GM04504 (cell line): ENCODE measurements around the gene CCT5.
"Not testable (repeated sequence)": the region's sequence is repeated elsewhere in the genome, so short reads cannot be mapped to it uniquely, and the experiment has no call there.

Experiments used
- DNase-seq: peaks from one replicate; pipeline ENCODE4 v3.0.0-alpha.2; 2012; ENCODE audit warnings: low read depth

Gene CCT5

DNA sequence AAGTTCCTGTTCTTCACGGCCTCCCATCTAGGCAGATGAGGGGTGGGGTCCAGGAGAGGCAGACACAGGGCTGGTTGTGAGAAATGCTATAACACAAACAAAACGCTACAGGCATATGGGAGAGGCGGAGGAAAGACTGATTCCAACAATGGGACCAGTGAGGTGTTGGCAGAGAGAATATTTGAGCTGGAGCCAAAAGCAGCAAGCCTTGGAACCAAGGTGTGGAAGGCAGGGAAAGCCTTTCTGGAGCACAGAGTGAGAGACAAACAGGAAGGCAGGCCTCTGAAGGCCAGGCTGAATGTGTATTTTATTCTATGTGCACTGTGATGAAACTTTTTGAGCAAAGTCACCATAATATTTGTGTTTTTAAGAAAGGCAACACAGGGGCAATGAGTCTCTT is 3.3 kb upstream of the CCT5 start:
- DNase-seq = no peak

DNA sequence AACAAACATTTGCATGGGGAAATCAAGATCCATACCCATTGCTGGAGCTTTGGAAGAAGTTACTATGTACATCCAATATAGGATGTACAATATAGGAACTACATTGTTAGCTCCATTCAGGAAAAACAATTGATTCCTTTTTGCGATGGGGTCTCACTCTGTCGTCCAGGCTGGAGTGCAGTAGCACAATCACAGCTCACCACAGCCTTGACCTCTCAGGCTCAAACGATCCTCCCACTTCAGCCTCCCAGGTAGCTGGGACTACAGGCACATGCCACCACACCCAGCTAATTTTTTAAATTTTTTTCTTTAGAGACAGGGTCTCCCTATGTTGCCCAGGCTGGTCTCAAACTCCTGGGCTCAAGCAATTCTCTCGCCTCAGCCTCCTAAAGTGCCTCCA is 2.9 kb upstream of the CCT5 start:
- not testable (repeated sequence) for DNase-seq

DNA sequence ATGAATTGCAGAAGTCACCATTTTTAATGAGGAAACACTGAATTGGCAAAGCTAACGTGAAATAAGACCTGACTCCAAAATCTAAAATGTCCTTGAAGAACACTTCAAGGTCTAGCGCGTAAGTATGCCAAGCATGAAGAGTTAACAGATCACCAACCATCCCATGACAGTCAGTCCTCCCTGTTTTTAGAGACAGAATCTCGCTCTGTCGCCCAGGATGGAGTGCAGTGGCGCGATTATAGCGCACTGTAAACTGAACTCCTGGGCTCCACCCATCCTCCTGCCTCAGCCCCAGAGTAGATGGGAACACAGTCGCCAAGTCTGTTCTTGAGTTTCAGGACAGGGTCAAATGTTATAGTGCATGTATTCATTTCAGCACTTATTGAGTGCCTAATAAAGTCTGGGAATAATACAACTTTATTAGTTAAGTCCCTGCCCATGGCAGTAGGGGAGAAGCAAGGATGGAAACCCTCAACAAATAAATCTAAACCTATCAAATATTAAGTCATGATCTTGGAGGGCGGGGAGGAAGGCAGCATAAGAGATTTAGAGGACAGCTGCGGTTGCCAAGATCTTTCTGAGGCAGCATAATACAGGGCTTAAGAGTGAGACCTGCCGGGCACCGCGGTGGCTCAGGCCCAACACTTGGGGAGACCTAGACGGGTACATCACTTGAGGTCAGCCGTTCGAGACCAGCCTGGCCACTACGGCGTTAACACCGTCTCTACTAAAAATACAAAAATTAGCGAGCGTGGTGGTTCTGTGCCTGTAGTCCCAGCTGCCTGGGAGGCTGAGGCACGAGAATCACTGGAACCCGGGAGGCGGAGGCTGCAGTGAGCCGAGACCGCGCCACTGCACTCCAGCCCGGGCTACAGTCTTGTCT is 1.5 kb upstream of the CCT5 start:
- no peak for DNase-seq

DNA sequence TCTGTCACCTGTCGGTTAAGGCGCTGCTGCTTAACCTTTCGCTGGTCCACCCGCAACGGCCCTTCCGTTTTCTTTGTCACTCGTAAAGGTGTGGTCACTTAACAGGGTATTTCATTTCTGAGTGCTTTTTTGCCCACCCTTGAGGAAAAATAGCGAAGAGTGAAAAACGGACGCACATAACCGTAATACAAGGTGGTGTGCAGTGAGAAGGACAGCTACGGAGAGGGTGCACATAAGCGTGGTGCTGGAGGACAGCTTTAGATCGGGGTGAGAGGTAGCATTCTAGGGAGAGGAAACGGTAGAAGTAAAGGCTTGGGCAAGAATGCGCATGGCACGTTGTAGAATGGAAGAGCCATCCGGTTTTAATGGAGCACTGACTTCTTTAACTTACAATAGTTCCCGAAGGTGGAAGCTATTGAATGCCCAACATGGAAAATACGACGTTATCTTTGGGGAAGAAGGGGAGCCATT is 761 bp downstream of the CCT5 start:
- DNase-seq = no peak

DNA sequence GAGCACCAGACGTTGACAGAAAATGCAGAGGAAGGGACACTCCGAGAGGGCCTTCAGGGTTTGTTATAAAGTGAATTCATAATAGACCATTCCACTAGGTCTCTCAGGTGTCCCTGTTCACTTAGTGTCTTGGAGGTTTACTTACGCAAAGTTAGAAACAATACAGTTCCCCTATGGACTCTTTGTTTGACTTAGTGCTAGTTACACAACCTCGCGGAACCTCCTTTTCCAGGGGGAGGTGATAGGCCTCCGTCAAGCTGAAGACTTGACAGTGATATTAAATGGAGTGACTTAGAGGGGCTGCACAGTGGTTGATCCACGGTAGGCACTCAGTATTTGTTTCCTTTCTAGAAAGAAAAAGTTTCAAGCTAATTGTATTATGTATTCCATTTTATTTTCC is 1.3 kb downstream of the CCT5 start:
- no peak for DNase-seq

DNA sequence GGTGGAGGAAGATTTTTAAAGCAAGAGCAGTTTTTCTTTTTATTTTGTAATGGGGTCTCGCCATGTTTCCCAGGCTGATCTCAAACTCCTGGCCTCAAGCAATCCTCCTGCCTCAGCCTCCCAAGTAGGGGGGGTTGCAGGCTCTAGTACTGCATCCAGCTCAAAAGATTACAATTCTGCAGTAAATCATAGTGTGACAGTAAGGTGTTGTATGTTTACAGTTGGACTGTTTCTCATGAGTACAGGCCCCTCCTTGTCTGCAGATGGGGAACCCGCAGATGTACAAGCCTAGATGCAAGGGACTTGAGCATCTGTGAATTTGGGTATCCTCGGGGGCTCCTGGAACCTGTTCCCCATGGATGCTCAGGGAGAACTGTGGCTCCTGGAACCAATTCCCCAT is 3.3 kb downstream of the CCT5 start:
- DNase-seq = no peak

DNA sequence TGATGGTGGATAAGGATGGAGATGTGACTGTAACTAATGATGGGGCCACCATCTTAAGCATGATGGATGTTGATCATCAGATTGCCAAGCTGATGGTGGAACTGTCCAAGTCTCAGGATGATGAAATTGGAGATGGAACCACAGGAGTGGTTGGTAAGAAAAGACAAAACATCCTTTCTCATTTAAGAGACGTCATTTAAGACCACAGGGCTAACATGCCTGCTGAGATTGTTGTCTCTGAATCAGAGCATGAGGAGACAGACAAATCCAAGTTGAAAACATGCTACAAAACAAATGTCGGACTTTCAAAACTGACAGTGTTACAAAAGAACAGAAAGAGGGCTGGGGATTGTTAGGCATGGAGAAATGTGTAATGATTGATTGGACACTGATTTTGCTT is 4.6 kb downstream of the CCT5 start:
- no peak for DNase-seq

DNA sequence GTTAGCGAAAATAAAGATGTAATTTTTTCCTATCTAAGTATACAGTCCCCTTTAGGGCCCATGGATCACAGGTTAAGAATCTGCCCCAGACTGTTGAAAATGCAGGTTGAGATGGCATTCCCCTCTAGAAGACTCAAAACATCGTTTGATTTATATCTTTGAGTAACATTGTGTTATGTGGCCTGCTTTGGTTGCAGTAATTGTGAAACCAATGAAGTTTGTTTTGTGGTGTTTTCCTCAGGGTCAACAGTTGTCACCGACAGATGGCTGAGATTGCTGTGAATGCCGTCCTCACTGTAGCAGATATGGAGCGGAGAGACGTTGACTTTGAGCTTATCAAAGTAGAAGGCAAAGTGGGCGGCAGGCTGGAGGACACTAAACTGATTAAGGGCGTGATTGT is 7.8 kb downstream of the CCT5 start:
- no peak for DNase-seq

DNA sequence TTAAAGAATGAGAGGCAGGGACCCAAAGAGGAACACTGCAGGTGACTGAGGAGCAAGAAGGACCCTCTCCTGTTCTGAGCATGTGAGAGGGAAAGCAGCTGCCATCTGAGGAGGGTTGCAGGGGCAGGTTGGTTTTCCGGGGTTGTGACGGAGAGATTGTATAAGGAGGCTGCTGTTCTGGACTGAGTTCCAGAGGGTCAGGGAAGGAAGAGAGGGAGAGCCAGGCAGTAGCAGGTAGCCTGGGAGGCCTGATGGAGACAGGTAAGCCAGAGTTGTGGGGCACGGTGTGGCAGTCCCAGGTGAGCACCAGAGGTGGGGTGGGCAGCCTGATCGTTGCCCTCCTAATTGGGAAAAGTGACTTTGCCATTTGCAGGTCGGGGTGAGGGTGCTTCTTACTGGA is 9.8 kb downstream of the CCT5 start:
- DNase-seq = no peak

DNA sequence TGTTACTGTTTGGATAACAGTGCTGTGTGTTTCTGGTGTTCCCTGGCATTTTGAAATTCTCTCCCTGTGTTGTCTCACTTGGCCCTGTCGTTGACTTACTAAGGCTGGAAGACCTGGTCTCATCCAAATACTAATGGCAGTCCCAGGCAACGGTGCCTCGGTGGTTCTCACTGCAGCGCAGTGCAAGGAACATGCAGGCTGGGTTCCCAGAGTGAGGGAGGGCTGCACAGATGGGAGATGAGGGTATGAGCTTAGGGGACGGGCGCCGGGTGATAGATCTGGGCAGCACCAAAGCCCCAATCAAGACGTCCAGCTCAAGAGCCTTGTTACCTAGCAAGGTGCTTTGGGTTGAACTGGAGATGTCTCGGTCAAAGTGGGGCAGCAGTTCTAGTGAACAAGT is 11.0 kb downstream of the CCT5 start:
- DNase-seq = no peak

DNA sequence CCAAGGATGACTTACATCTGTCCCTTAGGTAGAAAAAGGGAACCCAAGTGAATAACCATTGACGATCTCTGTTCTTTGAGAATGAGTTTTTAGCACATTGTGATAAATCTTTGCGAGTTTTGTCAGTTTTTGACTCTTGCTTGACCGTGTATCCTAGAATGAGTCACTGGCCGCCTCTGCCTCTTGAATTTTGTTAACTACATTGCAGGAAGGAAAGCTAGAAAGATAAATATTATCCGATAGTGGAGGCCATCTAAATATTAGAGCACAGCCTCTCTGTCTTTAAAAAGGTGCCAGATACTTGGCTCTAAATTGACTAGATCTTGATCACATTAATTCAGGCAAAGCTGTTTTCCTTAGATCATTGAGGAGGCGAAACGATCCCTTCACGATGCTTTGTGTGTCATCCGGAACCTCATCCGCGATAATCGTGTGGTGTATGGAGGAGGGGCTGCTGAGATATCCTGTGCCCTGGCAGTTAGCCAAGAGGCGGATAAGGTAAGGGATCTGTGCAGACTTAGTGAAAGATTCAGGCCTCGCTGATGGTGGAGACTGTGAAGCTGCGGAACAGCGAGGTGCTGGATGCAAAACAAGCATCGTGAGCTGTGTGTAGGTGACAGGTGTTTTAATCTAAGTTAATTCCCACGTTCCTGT is 12.2 kb downstream of the CCT5 start:
- DNase-seq = no peak

DNA sequence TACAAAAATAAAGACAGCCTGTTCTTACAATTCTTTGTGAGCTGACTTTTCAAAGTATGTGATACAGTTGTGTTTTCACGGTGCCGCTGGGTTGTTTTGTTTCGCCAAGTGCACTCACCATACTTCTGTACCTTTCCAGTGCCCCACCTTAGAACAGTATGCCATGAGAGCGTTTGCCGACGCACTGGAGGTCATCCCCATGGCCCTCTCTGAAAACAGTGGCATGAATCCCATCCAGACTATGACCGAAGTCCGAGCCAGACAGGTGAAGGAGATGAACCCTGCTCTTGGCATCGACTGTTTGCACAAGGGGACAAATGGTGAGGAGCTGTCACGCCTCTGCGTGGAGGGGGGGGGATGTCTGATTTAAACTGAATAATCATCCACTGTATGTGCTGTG is 12.9 kb downstream of the CCT5 start:
- DNase-seq = no peak

DNA sequence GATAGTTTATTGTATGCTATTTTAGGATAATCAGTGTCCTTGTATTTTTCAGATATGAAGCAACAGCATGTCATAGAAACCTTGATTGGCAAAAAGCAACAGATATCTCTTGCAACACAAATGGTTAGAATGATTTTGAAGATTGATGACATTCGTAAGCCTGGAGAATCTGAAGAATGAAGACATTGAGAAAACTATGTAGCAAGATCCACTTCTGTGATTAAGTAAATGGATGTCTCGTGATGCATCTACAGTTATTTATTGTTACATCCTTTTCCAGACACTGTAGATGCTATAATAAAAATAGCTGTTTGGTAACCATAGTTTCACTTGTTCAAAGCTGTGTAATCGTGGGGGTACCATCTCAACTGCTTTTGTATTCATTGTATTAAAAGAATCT is 14.5 kb downstream of the CCT5 start:
- DNase-seq = no peak

DNA sequence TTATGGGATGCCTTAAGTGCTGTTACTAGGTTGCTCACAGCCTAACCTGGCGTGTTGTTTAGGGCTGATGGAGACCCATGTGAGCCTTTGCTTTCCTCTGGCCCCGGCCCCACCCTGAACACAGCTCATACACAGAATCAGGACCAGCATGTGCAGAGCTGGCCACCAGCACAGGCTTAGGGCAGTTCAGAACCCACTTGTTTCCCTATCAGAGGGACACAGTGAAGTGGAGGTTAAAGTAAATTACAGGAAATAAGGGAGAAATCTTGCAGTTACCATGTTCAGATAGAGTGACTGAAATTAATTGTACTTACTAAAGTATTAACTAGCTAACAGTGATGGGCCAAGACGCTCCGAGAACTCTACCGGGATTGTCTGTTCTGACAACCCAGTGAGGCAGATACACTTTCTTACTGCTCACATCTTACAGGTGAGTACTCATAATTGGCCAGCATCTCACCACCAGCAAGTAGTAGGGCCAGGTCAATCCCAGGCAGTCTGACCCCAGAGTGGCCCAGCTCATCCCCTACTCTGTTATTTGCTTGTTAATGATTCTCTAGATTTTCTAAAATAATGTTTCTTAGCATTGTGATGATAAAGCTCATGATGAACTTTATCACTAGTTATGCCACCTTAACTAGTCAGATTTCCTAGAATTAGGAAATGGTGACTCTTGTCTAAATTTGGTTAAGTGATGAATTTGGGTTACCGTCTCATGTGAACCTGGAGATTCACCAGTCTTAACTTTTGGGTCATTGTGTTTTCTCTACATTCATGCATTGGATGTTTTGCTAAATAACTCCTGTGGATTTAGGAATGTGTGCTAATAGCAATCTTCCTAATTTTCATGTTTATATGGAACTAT is 15.4 kb downstream of the CCT5 start:
- DNase-seq = no peak

DNA sequence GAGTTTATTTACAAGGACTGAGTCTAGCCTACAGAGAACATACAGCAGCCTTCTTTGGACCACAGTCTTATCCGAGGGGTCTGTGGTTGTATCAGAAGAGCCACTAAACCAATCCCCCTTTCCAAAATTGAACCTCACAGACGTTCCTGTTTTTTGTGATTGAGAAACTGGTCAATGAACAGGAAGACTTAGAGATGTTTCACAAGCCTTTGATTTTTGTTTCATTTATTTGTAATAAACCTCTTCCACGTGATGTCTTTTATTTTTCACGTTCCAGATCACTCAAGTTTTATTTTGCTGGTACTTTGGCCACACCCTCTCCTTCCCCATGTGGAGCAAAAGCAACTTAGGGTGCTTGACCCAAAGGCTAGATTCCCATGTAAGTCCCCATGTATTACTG is 16.1 kb downstream of the CCT5 start:
- no peak for DNase-seq

DNA sequence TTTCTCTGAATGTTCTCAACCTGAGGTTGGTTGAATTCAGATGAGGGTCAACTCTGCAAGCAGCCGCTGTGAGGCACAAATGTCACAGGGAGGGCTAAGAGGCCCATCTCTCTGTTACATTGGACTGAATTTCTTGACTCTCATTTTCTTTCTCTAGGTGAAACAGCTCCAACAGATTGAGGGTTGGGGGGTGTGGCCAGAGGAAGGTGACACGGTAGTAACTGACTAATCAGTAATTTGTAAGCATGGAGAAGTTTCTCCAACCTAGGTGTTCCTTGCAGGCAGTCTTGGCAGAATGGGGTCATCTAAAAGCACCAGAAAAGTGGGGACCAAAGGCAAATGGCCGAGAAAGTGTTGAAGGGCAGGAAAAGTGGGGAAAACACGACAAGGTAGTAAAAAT is 16.8 kb downstream of the CCT5 start:
- DNase-seq = no peak

DNA sequence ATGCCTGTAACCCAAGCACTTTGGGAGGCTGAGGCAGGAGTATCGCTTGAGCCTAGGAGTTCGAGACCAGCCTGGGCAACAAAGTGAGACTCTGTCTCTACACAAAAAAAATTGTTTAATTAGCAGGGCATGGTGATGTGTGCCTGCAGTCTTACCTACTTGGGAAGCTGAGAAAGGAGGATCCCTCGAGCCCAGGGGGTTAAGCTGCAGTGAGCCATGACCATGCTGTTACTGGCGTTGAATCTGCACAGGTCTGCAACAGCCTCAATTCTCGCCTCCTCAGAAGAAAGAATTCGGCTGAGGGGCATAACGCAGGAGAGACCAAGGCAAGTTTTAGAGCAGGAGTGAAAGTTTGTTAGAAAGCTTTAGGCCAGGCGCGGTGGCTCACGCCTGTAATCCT is 18.0 kb downstream of the CCT5 start:
- no peak for DNase-seq

DNA sequence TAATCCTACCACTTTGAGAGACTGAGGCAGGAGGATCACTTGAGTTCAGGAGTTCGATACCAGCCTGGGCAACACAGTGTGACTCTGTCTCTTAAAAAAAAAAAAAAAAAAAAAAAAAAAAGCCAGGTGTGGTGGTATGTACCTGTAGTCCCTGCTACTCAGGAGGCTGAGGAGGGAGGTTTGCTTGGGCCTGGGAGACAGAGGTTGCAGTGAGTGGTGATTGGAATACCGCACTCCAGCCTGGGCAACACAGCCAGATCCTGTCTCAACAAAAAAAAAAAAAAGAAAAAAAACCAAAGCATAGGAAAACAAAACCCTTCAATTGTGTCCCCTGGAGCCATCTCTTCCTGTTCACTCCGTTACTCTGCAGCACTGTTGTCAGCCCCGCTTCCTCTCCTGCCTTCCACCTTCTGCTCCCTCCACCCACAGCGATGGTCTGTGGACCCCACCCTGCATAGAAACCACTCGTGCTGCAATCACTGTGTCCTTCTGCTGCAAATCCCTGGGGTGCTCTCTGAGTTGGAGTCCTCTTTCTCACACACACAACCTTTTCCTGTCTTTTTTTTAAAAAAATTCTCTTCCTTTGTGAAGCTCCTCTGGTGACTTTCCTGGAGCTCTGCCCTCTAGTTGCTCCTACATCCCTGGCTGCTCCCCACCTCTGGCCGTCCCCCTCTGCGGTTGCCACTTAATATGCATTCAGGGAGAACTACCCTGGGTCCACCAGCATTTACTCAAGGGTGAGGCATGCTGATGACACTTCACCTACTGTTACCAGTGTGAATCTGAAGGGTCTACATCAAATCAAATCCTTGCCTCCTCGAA is 22.2 kb downstream of the CCT5 start:
- no peak for DNase-seq

DNA sequence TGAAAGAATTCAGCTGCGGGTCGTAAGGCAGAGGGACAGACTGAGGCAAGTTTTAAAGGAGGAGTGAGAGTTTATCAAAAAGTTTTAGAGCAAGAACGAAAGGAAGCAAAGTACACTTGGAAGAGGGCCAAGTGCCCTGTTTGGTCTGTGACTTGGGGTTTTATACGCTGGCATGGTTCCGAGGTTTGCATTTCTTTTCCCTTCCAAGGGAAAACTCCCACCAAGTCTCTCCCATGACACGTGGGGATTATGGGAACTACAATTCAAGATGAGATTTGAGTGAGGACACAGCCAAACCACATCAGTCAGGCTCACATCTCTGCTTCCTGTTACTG is 22.8 kb downstream of the CCT5 start:
- not testable (repeated sequence) for DNase-seq

DNA sequence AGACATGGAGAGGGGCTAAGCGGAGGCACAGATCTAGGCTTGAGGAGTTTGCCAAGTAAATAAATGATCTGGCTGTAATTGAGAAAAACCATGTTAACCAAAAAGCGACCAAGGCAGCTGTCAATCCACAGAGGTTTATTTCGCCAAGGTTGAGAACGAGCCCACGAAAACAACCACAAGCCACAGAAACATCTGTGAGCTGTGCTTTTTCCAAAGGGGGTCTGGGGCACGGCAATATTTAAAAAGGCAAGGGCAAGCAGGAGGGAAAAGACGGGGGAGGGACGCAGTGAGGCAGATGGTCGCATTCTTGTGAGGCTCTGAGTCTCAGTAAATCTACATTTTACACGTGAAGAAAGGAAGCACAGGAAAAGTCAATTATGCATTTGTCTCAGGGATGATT is 25.4 kb downstream of the CCT5 start:
- DNase-seq = no peak

DNA sequence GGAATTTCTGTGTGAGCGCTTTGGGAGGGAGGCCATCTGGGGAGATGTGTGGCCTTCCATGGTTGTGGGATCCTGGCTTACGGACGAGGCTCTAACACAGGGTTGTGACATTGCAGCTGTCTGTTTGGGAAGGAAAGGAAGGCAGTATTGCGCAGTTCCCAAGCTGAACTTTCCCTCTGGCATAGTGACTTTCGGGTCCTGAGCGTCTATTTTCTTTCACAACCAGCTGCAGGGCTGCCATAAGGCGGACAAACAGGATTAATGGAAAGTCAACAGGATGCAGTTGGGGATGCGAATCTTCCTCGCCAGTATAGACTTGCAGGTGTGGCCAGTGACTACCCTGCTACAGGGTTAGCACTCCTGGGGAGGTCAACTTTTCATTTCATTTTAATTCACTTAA is 25.9 kb downstream of the CCT5 start:
- DNase-seq = no peak

DNA sequence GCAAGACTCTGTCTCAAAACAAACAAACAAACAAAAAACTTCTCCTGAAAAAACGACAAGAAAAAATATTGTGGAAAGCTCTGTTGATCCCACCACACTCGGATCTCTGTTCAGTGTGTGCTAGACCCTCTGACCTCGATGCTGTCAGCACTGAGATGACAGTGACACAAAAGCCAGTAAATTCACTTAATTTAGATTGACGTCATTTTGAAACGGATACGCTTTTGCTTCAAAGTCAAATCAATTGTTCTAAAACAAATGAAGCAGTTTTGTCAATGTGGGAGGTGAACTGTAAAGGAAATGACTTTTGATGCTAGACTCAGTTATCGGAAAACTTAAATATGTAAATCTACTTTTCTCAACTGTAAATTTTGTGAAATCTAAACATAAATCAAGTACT is 26.6 kb downstream of the CCT5 start:
- DNase-seq = no peak
